Activated CD4-positive, CD25-positive, alpha-beta regulatory T cell treated with anti-CD3 and anti-CD28 coated beads, Interleukin-2, amount 50 U/mL, for 72 hours (primary cell): Measurements from ENCODE around the gene CACUL1.
"Not testable (repeated sequence)": the region's sequence is repeated elsewhere in the genome, so short reads cannot be mapped to it uniquely, and the experiment has no call there.

ENCODE experiments used
- DNase-seq: peaks from one replicate; pipeline ENCODE4 v3.0.0; 2021

CACUL1 gene

DNA sequence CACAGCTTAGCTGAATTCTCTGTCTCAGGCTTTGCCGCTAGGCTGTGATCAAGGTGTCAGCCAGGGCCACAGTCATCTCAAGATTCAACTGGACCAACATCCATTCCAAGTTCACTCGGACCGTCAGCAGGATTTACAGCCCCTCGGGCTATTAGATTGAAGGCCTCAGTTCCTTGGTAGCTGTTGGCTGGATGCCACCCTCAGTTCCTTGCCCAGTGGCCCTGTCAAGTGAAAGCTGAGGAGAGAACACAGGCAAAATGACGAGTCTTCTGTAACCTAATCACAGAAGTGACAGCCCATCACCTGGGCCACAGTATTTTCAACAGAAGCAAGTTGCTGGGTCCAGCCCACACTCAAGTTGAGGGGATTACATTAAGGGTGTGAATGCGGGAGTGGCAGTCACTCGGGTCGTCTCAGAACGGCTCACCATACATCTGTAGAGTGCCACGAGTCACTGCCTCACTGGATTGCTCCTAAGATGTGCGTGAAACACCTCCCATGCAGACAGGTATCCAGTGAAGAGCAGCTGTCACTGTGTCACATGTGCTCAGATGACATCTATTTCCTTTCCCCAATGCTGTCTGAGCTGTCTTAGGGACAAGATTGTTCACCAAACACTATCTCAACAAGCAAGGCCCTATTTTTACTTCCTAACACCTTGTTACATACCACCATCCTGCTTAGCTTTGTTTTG, 80.4 kb downstream of the CACUL1 start:
- DNase-seq, result no peak

DNA sequence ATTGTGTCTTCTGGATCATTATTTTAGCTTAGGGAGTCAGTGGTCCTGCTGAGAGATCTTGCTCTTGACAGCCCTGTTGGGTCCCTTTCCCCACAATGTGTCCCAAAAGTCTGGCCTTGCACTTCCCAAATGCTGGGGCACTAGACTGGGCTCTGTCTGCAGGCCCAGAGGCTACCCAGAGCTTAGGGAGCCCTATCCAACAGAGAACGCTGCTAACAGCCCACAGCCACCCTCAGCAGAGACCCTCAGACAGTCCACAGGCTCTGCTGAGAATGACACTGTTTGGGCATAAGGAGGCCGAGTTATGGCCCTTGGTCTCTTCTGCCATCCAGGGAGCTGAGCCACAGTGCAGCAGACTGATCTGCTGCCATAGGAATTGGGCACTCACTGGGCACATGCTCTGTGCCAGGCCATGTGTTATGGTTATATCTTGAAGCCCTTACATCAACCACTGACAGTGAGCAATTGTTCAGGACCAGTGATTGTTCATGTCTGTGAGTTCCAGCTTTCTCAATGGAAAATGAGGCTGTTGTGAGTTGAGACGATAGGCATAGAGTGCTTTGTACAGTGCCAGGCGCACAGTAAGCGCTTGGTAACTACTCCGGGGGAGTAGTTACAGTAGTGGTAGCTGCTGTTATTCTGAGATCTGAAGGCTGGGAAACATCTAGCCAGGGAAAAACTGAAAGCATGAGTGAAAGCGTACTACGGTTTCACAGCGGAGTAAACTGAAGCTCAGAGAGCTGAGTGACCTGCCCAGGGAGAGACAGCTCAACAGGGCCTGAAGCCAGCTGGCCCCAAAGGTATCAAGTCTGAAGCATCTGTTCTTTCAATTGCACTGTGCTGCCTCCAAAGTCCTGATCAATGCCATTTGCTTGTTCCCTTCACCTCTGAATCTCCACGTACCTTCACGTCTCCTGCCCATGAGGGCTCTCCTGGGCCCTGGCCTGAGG, 81.7 kb downstream of the CACUL1 start:
- no peak for DNase-seq

DNA sequence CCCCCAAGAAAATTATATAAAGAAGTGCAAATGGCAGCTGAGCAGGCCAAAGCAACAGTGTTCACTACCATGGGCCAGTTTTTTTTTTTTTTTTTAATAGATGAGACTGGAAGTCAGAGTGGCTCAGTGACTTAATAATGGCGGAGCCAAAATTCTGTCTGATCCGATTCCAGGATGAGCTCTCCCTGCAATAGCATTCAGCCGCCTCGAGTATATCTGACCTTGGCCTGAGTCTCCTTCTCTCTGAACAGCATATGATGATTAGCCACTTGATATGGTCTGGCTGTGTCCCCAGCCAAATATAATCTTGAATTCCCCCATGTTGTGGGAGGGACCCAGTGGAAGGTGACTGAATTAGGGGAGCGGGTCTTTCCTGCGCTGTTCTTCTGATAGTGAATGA, 82.6 kb downstream of the CACUL1 start:
- no peak for DNase-seq

DNA sequence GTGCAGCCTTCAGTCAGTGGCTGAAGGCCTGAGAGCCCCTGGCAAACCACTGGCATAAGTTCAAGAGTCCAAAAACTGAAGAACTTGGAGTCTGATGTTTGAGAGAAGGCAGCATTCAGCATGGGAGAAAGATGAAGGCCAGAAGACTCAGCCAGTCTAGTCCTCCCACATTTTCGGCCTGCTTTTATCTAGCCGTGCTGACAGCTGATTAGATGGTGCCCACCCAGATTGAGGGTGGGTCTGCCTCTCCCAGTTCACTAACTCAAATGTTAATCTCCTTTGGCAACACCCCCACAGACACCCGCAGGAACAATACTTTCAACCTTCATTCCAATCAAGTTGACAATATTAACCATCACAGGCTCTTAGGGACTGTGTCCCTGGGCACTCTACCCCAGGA, 83.5 kb downstream of the CACUL1 start:
- DNase-seq, result not testable (repeated sequence)

DNA sequence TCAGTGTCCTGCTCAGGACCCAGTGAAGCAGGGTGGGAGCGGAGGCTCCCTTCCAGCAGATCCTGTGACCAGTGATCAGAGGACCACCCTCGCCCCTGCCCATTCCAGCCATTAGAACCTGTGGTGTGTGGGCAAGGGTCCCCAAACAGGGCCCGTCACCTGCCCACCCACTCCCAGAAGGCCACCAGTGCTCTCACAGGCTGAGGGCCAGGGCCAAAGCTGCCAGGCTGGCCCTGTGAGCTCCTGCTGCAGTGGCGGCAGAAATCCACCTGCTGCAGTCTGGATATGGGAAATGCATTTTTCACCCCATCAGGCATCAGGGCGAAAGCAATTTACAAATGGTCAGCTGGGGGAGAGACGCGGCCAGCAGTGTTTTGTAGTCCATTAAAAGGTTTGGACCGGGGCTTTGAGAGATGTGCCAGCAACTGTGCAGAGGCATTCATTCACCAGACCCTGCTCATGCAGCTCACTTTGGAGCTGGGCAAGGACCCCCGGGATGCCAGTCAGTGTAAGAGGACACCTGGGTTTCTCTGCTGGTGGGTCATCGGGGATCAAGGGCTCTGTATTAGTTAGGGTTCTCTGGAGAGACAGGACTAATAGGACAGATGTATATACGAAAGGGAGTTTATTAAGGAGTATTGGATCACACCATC, 84.2 kb downstream of the CACUL1 start:
- no peak for DNase-seq

DNA sequence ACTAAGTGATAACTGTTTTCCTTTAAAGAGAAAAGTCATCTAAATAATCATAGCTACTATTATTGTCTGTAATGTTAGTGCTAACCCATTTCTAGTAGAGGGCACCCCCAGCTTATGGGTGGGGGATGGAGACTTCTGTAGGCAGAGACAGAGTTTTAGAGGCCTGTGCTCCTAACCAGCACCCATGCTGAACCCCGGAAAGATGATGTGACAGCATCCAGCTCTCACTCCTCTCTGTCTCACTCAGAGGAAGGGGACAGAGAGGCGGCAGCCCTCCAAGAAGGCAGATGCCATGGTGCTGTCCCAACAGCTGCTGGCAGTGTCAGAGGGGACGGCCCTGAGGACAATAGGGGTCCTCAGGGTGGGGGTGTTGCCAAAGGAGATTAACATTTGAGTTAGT, 84.9 kb downstream of the CACUL1 start:
- no peak for DNase-seq

DNA sequence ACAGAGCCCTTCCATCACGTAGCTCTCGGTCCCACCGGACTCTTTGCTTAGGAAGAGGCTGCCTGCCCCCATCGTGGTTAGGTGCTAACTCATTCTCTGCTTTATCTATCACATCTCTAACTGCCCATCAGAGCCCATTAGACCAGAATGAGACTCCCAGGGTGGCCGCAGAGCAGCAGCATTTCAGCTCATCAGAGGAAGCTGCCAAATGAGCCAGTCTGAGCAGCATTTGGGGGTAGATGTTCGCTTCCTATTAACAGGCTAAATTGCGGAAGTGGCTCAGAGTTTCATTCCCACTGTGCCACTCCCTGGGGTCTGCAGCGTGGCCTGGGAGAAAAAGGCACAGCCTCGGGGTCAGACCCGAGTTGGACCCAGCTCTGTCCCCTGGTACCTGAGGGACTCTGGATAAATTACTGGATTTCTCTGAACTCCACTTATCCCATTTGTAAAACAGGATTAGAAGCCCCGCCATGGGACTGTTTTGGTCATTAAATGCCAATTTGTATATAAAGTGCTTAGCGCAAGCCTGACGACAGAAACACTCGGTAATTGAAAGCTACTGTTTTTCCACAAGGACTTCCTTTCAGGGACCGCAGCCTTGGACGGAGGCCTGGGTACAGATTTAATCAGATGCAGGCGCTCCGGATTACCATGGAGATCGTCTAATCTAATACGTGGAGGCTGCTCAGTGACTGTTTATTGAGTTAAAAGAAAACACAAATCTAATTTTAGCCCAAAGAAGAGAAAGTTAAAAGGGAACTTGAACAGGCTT, 85.6 kb downstream of the CACUL1 start:
- DNase-seq, result no peak

DNA sequence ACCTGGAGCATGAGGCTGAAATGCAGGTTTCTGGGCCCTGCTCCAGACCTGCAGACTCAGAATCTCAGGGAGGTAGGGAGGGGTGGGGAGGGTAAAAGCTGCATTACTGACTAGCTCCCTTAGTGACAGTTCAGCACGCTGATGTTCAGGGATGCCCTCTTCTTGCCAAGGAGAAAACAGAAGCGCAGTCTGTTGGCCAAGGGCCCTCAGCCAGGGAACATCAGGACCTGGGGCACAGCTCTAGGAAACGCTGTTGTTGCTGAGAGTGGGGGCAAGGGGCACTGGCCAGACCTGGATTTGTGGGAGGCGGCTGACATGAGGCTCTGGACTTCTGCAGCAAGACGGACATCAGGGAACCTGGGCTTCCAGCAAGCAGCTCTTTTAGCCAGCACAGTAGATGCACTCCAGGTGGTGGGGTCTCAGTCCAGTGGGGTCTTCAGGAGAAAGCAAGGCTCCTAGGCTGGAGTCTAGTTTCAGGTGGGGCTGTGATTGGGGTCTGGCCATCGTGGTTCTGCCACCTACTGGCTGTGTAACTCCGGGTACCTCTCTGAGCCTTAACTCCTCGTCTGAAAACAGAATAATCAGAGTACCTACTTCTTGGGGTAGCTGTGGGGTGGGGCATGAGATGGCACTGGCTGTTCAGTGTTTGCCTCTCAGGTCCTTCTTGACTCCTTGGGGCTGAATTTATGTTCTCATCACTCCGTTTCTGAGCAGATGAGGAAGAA, 86.4 kb downstream of the CACUL1 start:
- no peak for DNase-seq

DNA sequence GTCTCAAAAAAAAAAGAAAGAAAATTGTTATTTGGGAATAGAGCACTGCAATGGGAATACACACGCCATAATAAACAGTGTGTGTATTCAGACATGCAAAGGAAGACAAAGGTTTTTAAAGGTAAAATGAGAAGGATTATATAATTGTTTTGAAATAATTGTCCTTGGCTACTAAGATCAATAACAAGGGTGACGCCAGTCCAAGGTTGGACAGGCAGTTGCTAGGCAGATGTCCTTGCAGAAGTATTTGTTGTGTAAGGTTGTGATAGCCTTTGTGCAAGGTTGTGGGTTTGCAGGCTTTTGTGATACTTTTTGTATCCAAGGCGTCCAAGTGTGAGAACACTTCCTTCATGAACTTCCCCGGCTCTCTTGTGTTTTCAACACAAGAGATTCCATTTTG, 87.0 kb downstream of the CACUL1 start:
- no peak for DNase-seq

DNA sequence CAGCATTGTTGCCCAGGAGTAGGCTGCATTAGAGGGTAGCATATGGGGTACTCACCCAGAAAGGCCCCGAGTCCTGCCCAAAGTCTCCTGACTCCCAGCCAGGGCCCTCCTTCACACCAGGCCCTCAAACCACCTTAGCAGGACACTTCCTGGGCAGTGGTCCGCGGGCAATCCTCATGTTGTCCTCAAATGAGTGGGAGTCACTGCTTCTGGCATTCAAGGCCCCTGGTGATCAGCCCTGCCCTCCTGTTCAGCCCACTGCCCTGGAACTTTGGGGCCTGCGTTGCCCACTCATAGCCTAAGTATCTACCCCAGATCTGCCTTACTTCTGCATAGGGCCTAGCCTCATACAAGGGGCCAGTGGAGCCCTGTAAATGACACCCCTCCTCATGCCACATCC, 88.4 kb downstream of the CACUL1 start:
- no peak for DNase-seq

DNA sequence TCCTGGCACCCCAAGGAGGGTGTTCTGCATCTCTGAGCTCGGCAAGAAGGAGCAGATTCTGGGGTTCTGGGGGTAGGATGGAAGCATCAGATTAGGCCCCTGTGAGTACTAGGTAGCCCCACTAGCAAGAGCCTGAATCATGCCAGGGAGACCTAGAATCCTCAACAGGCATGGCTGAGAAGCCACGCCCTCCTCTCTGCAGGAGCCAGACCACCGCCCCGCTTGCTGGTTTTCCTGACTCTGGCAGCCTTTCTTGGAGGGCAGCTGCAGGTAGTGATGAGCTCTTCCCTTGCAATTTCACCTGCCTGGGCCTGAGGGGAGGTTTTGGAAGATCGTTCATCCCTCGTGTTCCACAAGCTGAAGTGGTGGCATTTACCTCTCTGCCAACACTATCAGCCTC, 90.4 kb downstream of the CACUL1 start:
- no peak for DNase-seq

DNA sequence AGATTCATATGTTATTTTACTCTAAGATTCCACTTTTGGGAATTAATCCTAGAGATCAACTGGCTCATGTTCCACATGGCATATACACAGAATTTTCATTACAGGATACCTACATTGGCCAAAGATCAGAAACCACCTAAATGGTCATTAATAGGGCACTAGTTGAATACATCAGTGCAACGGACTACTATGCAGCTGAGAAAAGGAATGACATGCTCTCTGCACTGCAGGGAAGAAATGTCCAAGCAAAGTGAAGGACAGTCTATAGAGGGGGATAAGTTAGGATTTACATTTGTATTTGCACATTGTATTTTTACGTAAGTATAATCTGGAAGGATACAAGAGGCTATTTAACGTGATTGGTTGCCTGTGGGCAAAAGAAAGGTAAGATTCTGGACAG, 91.6 kb downstream of the CACUL1 start:
- no peak for DNase-seq

DNA sequence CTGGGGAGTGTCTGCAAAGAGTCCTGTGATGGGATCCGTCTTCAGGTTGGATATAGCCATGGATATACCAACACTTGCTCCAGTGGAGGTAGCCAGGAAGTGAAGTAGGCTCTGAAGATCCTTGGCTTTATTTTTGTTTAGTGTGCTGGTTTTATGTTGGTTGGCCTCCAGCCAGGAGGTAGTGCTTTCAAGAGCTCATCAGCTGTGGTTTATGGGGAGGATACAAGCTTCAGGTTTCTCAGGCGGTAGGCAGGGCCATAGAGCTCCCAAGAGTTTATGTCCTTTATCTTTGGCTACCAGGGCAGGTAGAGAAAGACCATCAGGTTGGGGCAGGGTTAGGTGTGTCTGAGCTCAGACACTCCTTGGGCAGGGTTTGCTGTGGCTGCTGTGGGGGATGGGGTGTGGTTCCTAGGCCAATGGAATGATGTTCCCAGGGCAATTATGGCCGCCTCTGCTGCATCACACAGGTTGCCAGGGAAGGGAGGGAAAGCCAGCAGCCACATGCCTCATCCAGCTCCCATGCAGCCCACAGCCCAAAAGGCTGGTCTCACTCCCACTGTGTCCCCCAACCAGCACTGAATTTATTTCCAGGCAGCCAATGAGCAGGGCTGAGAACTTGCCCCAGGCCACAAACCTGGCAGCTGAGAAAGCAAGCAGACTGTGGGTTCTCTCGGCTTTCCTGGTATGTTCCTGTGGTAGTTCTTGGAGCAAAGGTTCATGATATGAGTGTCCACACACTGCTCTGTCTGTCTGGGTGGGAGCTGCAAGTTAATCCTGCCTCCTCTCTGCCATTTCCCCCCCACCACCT, 92.3 kb downstream of the CACUL1 start:
- no peak for DNase-seq

DNA sequence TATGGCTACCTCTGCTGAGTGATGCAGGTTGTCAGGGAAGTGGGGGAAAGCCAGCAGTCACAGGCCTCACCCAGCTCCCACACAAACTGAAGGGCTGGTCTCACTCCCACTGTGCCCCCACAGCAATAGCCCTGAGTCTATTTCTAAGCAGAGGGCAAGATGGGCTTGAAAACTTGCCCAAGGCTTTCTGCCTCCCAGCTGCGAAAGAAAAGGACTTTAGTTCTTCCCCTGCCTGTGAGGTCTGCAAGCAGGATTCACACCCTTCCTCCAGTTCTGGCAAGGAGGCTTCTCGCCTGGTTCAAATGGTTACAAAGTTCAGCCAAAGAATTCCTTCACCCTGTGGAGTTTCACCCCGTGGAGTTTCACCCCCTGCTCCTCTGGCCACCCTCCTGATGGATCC, 96.0 kb downstream of the CACUL1 start:
- no peak for DNase-seq

DNA sequence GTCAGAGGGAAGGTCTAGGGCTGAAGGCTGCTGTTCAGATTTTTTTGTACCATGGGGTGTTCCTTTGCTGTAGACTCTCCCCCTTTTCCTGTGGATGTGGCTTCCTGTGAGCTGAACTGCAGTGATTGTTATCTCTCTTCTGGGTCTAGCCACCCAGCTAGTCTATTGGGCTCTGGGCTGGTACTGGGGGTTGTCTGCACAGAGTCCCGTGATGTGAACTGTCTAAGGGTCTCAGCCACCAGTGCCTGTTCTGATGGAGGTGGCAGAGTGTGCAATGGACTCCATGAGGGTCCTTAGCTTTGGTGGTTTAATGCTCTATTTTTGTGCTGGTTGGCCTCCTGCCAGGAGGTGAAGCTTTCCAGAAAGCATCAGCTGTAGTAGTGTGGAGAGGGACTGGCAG, 96.6 kb downstream of the CACUL1 start:
- DNase-seq, result not testable (repeated sequence)

DNA sequence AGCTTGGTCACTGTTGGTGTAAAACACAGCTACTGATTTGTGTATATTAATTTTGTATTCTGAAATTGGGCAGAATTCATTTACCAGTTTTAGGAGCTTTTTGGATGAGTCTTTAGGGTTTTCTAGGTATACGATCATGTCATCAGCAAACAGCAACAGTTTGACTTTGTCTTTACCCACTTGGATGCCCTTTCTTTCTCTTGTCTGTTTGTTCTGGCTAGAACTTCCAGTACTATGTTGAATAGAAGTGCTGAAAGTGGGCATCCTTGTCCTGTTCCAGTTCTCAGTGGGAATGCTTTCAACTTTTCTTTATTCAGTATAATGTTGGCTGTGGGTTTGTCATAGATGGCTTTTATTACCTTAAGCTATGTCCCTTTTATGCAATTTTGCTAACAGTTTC, 109.5 kb downstream of the CACUL1 start:
- DNase-seq, result not testable (repeated sequence)

DNA sequence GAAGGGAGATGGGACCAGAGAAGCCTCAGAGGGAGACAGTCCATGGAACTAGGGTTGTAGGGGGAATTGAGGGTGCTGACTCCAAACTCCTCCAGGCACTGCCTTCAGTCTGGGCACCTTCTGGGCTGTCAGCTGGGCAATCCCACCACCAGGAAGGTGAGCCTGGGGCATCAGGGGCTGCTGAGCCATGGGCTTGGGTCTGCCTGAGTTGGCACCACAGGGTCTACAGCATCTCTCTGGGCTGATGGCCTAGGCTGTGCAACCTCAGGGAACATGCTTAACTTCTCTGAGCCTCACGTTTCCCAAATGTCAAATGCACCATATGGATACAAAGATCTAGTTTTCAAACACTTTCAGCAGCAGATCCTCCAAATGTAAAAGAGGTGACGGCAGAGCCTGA, 112.5 kb downstream of the CACUL1 start:
- no peak for DNase-seq

DNA sequence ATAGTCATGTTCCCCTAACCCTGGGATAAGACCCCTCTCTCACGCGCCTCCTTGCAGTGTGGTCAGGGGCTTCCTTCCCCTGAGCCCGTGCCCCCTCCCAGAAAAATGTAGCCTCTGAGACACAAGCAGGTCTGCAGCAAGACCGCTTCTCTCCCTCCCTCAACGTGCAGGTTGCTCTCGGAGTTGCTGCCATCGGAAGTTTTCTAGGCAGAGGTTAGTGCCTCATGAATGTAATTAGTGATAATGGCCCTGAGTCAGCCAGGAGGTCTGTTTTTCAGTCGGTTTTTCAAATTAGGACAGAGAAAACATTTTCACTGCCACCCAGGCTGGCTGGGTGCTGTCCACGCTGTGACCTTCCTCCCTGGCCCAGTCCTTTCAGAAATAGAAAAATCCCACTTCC, 116.1 kb downstream of the CACUL1 start:
- no peak for DNase-seq

DNA sequence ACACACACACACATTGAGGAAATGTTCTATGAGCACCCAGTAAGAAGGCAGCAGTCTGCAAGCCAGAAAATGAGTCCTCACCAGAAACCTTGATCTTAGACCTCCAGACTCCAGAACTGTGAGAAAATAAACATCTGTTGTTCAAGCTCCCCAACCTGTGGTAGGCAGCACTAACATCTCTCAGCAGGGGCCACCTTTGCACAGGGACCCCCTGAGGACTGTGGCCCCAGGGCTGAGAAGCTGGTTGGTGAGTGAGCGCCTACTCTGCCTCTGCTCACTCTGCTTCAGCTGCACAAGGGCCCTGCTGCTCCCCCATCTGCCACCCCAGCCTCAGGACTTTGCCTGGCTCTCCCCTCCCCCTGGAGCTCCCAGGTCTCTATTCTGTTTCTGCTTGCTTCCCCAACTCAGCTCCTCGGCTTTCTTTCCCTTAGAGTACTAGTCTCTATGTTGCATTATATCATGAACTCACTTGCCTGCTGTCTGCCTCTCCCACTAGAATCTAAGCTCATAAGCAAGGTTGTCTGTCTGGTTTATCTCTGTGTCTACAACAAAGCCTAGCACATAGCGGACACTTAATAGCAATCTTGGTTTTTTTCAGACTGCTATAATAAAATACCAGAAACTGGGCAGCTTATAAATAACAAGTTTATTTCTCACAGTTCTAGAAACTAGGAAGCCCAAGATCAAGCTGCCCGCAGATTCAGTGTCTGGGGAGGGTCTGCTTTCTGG, 118.9 kb downstream of the CACUL1 start:
- no peak for DNase-seq

DNA sequence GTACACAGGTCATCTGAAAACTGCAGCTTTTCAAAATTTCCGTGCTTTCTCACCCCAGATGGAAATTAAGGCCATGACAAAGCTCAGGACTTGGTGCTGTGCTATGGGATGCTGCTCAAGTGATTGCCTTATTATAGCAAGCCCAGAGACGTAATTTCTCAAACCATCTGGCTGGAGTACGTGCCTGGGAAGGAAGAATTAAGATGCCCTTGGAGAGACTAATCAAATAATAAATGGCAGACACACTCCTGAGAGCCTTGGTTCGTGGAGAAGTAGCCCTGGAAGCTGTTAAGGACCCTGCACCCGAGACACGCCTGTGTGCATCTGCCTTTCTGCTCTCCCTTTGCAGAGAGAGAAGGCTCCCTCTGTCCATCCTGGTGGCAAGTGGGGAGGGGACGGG, 121.0 kb downstream of the CACUL1 start:
- no peak for DNase-seq

DNA sequence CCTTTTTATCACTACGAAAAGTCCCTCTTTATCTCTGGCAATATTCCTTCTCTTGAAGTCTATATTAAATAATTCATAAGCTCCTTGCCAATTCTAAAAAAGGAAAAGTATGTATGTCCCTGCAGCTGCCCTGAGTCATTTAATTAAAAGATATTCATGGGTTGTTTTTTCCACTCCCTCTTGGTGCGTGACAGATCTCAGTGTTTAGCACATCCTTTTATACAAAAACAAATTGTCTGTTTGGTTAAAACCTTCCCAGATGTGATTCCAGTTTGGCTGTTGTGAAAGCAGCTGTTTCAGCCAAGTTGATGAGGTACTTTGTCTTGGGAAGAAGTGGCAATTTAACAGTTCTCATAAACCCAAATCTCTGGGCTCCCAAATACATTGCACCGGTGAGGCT, 125.6 kb downstream of the CACUL1 start:
- DNase-seq, result no peak
